Neural progenitor cell (in vitro differentiated cells): ENCODE measurements around the gene KRTAP10-4. TPM values are rescaled to one million over a fixed set of nuclear protein-coding genes. Genes with fewer than 3 reads are reported as not detected.

Experiments
- DNase-seq: peaks from one replicate; pipeline ENCODE4 v3.0.0-alpha.2; 2016; ENCODE audit warnings: low spot score
- H2AFZ ChIP-seq: fragments of 200-600 bp; sonication (generic); replicated peaks from 2 replicates; pipeline ENCODE4 v1.6.1; 2016; ENCODE audit warnings: antibody characterized with exemption
- H3F3A ChIP-seq: fragments of 200-600 bp; sonication (generic); 2 replicates; pipeline ENCODE4 v1.6.1; 2016; ENCODE audit warnings: antibody characterized with exemption, low read depth
- H3K27ac ChIP-seq: fragments of 200-600 bp; sonication (generic); 2 replicates; pipeline ENCODE4 v1.5.1; 2016; ENCODE audit warnings: mild to moderate bottlenecking
- H3K27me3 ChIP-seq: fragments of 200-600 bp; sonication (generic); 2 replicates; pipeline ENCODE4 v1.6.1; 2016; ENCODE audit warnings: mild to moderate bottlenecking, moderate library complexity
- H3K36me3 ChIP-seq: fragments of 200-600 bp; sonication (generic); 2 replicates; pipeline ENCODE4 v1.5.1; 2016
- H3K4me1 ChIP-seq: fragments of 200-600 bp; sonication (generic); 2 replicates; pipeline ENCODE4 v1.6.1; 2016; ENCODE audit warnings: mixed run types
- H3K4me2 ChIP-seq: fragments of 200-600 bp; sonication (generic); 2 replicates; pipeline ENCODE4 v1.6.1; 2016
- H3K4me3 ChIP-seq: fragments of 200-600 bp; sonication (generic); 2 replicates; pipeline ENCODE4 v1.5.1; 2016
- H3K79me2 ChIP-seq: fragments of 200-600 bp; sonication (generic); 2 replicates; pipeline ENCODE4 v1.6.1; 2016; ENCODE audit warnings: low read depth
- H3K9ac ChIP-seq: fragments of 200-600 bp; sonication (generic); 2 replicates; pipeline ENCODE4 v1.6.1; 2016
- H3K9me3 ChIP-seq: fragments of 200-600 bp; sonication (generic); 2 replicates; pipeline ENCODE4 v1.5.1; 2016; ENCODE audit warnings: low read depth
- H4K20me1 ChIP-seq: fragments of 200-600 bp; sonication (generic); 2 replicates; pipeline ENCODE4 v1.6.1; 2016; ENCODE audit warnings: low read depth
- H3K27ac Mint-ChIP-seq: 3 replicates; pipeline ENCODE4 v1.8.0; 2021; ENCODE audit warnings: mixed read lengths
- H3K27me3 Mint-ChIP-seq: 2 replicates; pipeline ENCODE4 v1.8.0; 2022; ENCODE audit warnings: low read depth, mild to moderate bottlenecking, inconsistent platforms, moderate library complexity, mixed read lengths; ENCODE audit not compliant: insufficient read depth
- H3K36me3 Mint-ChIP-seq: 3 replicates; pipeline ENCODE4 v1.8.0; 2021; ENCODE audit warnings: mixed read lengths
- H3K4me1 Mint-ChIP-seq: 3 replicates; pipeline ENCODE4 v1.8.0; 2021; ENCODE audit warnings: mixed read lengths
- H3K4me3 Mint-ChIP-seq: 3 replicates; pipeline ENCODE4 v1.8.0; 2021; ENCODE audit warnings: mild to moderate bottlenecking, moderate library complexity, mixed read lengths
- H3K9me3 Mint-ChIP-seq: 3 replicates; pipeline ENCODE4 v1.8.0; 2020; ENCODE audit warnings: mixed read lengths
- EZH2 ChIP-seq: fragments of 200-600 bp; sonication (generic); IDR thresholded peaks from 2 replicates; pipeline ENCODE4 v1.6.1; 2017; ENCODE audit warnings: antibody characterized with exemption, mild to moderate bottlenecking, moderate library complexity
- EZH2phosphoT487 ChIP-seq: fragments of 200-600 bp; sonication (generic); IDR thresholded peaks from 2 replicates; pipeline ENCODE4 v1.6.1; 2017; ENCODE audit warnings: antibody characterized with exemption
- total RNA-seq: library from RNA; depleted of rRNA; stranded (reverse); fragments of >200 nt; gene quantifications from 2 replicates; pipeline ENCODE4 v1.2.3, GENCODE V29; 2015; ENCODE audit warnings: low replicate concordance
- TF ChIP-seq, protein P1 (sequence below): fragments of 200-600 bp; sonication (generic); IDR thresholded peaks from 2 replicates; pipeline ENCODE4 v1.5.1; 2017; ENCODE audit warnings: antibody characterized with exemption, mild to moderate bottlenecking

Gene KRTAP10-4
- total RNA-seq, 1 donor from 2014 or later = not detected

DNA sequence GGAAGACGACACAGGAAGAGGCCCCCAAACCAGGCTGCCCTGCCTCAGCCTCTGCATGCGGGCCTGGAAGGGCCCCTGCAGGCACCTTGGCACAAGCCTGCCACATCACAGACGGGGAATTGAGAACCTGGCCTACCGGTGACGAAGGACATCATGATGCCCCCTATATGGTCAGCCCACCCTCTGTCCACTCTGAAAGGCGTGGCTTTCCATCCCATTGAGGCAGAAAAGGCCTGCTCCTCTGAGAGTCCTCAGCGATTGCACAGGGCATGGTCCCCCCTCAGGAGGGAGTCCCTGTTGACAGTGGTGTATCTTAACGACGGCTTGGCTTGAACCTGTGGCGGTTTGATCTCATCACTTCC lies 44.9 kb upstream of the KRTAP10-4 start:
- no peaks in the 10 kb centered on the region for H3K36me3 Mint-ChIP-seq
- H3K4me1 Mint-ChIP-seq = peaks cover 3% of the 10 kb centered on the region
- H4K20me1 ChIP-seq = no peaks in the 10 kb centered on the region
- no peak for DNase-seq
- H3K36me3 ChIP-seq = no peaks in the 10 kb centered on the region
- no peak overlapping the region for H3K9ac ChIP-seq
- no peaks in the 10 kb centered on the region for H3K9me3 ChIP-seq
- no peaks in the 10 kb centered on the region for H3K4me1 ChIP-seq
- no peak overlapping the region for H3K4me2 ChIP-seq
- no peaks in the 10 kb centered on the region for H3F3A ChIP-seq
- H3K27ac ChIP-seq = no peak overlapping the region
- H3K79me2 ChIP-seq = no peaks in the 10 kb centered on the region
- H3K9me3 Mint-ChIP-seq = no peaks in the 10 kb centered on the region
- TF ChIP-seq EZH2phosphoT487 (no peak), EZH2 (no peak)
- TF ChIP-seq, protein P1, sequence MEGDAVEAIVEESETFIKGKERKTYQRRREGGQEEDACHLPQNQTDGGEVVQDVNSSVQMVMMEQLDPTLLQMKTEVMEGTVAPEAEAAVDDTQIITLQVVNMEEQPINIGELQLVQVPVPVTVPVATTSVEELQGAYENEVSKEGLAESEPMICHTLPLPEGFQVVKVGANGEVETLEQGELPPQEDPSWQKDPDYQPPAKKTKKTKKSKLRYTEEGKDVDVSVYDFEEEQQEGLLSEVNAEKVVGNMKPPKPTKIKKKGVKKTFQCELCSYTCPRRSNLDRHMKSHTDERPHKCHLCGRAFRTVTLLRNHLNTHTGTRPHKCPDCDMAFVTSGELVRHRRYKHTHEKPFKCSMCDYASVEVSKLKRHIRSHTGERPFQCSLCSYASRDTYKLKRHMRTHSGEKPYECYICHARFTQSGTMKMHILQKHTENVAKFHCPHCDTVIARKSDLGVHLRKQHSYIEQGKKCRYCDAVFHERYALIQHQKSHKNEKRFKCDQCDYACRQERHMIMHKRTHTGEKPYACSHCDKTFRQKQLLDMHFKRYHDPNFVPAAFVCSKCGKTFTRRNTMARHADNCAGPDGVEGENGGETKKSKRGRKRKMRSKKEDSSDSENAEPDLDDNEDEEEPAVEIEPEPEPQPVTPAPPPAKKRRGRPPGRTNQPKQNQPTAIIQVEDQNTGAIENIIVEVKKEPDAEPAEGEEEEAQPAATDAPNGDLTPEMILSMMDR = no peak
- H3K27me3 Mint-ChIP-seq = peaks cover 13% of the 10 kb centered on the region
- H3K4me3 ChIP-seq = no peak overlapping the region
- no peaks in the 10 kb centered on the region for H3K27me3 ChIP-seq
- H3K27ac Mint-ChIP-seq = no peak overlapping the region
- H3K4me3 Mint-ChIP-seq = no peak overlapping the region
- no peak overlapping the region for H2AFZ ChIP-seq

DNA sequence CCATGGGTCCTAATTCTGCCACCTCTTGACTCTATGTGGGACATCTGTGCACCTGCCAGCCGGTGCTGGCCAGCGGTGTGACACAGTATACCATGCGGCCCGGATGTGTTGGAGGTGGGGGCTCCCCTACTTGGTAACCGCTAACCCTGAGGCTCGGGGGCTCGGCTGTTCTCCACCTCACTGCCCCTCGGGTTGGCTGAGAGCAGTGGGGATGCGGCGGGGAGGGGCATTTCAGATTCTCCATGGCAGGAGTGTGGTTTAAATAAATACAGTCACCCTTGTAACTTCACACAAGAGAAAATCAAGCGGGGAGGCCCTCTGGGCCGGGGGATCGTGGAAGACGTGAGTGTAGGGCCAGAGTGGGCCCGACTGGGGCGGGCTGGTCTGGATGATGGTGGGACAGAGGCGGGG lies 44.5 kb upstream of the KRTAP10-4 start:
- H3K4me3 Mint-ChIP-seq = no peak overlapping the region
- H3K4me1 Mint-ChIP-seq = peaks cover 3% of the 10 kb centered on the region
- Histone ChIP-seq H3K36me3 (no peaks in the 10 kb centered on the region), H3K4me2 (no peak overlapping the region), H3K9ac (no peak overlapping the region), H4K20me1 (no peaks in the 10 kb centered on the region), H3K9me3 (no peaks in the 10 kb centered on the region), H3K27ac (no peak overlapping the region), H3K4me1 (no peaks in the 10 kb centered on the region), H3K79me2 (no peaks in the 10 kb centered on the region), H3K4me3 (no peak overlapping the region), H3F3A (no peaks in the 10 kb centered on the region), H2AFZ (no peak overlapping the region), H3K27me3 (no peaks in the 10 kb centered on the region)
- H3K27me3 Mint-ChIP-seq = peaks cover 13% of the 10 kb centered on the region
- H3K36me3 Mint-ChIP-seq = no peaks in the 10 kb centered on the region
- DNase-seq = no peak
- H3K9me3 Mint-ChIP-seq = no peaks in the 10 kb centered on the region
- no peak overlapping the region for H3K27ac Mint-ChIP-seq
- no peak for TF ChIP-seq EZH2phosphoT487
- no peak for TF ChIP-seq EZH2
- TF ChIP-seq, protein P1 = no peak

DNA sequence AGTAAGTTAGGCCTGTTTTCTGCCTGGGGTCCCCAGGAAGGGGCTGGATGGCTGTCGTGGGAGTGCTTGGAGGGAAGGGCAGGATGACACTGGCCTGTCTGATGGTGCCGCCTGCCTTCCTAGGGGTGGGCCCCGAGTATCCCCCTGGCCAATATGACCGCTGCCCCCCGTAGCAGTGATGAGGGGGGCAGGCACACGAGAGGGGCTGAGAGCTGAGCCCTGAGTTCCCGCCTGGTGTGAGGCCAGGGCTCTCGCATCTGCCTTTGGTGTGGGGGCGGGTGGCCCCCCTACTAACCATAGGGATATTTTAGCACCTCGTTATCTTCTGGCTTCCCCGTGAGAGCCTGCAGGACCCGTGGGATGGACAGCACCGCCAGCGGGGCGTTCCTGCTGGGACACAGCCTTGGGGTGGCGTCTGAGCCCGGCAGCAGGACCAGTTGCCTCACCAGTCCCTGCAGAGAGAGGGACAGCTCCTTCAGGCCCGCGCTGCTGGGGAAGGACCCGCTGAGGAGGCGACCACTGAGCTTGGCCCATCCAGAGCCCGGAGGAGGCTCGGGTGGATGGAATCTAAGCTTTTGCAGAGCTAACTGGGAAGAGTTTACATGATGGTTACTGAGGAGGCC lies 43.9 kb upstream of the KRTAP10-4 start:
- Mint-ChIP-seq H3K4me3 (no peak overlapping the region), H3K27me3 (peaks cover 13% of the 10 kb centered on the region), H3K9me3 (no peaks in the 10 kb centered on the region), H3K36me3 (no peaks in the 10 kb centered on the region), H3K4me1 (peaks cover 3% of the 10 kb centered on the region), H3K27ac (no peak overlapping the region)
- DNase-seq = no peak
- no peaks in the 10 kb centered on the region for H3F3A ChIP-seq
- TF ChIP-seq EZH2 = no peak
- no peak for TF ChIP-seq EZH2phosphoT487
- TF ChIP-seq, protein P1 = no peak
- H3K9me3 ChIP-seq = no peaks in the 10 kb centered on the region
- H3K4me1 ChIP-seq = no peaks in the 10 kb centered on the region
- no peaks in the 10 kb centered on the region for H3K36me3 ChIP-seq
- no peaks in the 10 kb centered on the region for H4K20me1 ChIP-seq
- no peak overlapping the region for H3K9ac ChIP-seq
- no peak overlapping the region for H2AFZ ChIP-seq
- no peaks in the 10 kb centered on the region for H3K27me3 ChIP-seq
- H3K79me2 ChIP-seq = no peaks in the 10 kb centered on the region
- H3K27ac ChIP-seq = no peak overlapping the region
- no peak overlapping the region for H3K4me2 ChIP-seq
- no peak overlapping the region for H3K4me3 ChIP-seq
